KMS-11 (cell line): ENCODE data around the gene CRYBG2.

Experiments
- H2AFZ ChIP-seq: fragments of 200-600 bp; sonication (generic); 2 replicates; pipeline ENCODE4 v1.6.1; 2016; ENCODE audit warnings: antibody characterized with exemption, mixed run types, low read depth
- H3K27ac ChIP-seq: fragments of 200-600 bp; sonication (generic); 2 replicates; pipeline ENCODE4 v1.6.1; 2016; ENCODE audit warnings: mild to moderate bottlenecking, mixed run types
- H3K27me3 ChIP-seq: fragments of 200-600 bp; sonication (generic); 2 replicates; pipeline ENCODE4 v1.6.1; 2017; ENCODE audit warnings: mild to moderate bottlenecking, low read depth, mixed run types, moderate library complexity; ENCODE audit not compliant: insufficient read depth
- H3K36me3 ChIP-seq: fragments of 200-600 bp; sonication (generic); 2 replicates; pipeline ENCODE4 v1.6.1; 2017; ENCODE audit warnings: mild to moderate bottlenecking, mixed run types; ENCODE audit not compliant: insufficient read depth
- H3K4me1 ChIP-seq: fragments of 200-600 bp; sonication (generic); 2 replicates; pipeline ENCODE4 v1.6.1; 2016; ENCODE audit warnings: mild to moderate bottlenecking, low read depth, mixed run types; ENCODE audit not compliant: poor library complexity, severe bottlenecking
- H3K4me2 ChIP-seq: fragments of 200-600 bp; sonication (generic); 2 replicates; pipeline ENCODE4 v1.7.0; 2016; ENCODE audit warnings: mild to moderate bottlenecking, mixed run types
- H3K4me3 ChIP-seq: fragments of 200-600 bp; sonication (generic); IDR thresholded peaks from 2 replicates; pipeline ENCODE4 v1.6.1; 2017; ENCODE audit warnings: low read depth, low read length, mixed read lengths; ENCODE audit not compliant: insufficient read depth
- H3K79me2 ChIP-seq: fragments of 200-600 bp; sonication (generic); 2 replicates; pipeline ENCODE4 v1.6.1; 2016; ENCODE audit warnings: low read depth, mixed run types; ENCODE audit not compliant: insufficient read depth
- H3K9ac ChIP-seq: fragments of 200-600 bp; sonication (generic); 2 replicates; pipeline ENCODE4 v1.6.1; 2016; ENCODE audit warnings: mild to moderate bottlenecking, mixed run types
- H4K20me1 ChIP-seq: fragments of 200-600 bp; sonication (generic); 2 replicates; pipeline ENCODE4 v1.6.1; 2016; ENCODE audit warnings: mild to moderate bottlenecking, mixed run types; ENCODE audit not compliant: insufficient read depth
- TF ChIP-seq, protein P1 (sequence below): fragments of 200-600 bp; sonication (generic); conservative IDR thresholded peaks from 2 replicates; pipeline ENCODE4 v1.6.1; 2017; ENCODE audit warnings: low read depth, mild to moderate bottlenecking, antibody characterized with exemption, low read length, moderate library complexity, mixed read lengths

The CRYBG2 gene

DNA sequence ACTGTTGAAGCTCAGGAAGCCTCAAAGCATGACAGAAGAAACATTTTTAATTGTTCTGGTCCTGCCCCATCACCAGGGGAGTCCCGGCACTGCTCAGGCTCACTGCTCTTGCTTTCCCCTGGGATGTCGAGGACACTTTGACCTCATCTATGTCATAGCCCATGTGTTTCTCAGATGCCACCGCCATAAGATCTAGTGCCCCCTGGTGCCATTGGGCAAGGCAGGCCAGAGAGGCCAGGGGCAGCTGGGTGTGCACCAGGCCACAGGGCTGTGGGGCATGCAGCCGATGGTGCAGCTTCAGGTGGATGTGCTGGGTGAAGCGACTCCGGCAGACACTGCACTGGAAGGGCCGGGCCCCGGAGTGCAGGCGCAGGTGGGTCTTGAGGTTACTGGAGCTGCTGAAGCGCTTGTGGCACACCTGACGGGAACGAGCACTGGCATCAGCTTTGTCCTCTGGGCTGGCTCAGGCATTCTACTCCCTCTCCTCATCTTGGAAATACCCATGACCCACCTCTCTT is 7.7 kb upstream of the CRYBG2 start:
- Histone ChIP-seq H3K36me3 (no peaks in the 10 kb centered on the region), H3K4me1 (peaks cover 6% of the 10 kb centered on the region), H3K79me2 (no peaks in the 10 kb centered on the region), H2AFZ (no peak overlapping the region), H4K20me1 (no peaks in the 10 kb centered on the region), H3K4me2 (no peak overlapping the region), H3K4me3 (no peak overlapping the region), H3K9ac (no peak overlapping the region), H3K27me3 (peaks cover 18% of the 10 kb centered on the region; the same call in 1 of the 2 replicates), H3K27ac (no peak overlapping the region)
- TF ChIP-seq, protein P1, sequence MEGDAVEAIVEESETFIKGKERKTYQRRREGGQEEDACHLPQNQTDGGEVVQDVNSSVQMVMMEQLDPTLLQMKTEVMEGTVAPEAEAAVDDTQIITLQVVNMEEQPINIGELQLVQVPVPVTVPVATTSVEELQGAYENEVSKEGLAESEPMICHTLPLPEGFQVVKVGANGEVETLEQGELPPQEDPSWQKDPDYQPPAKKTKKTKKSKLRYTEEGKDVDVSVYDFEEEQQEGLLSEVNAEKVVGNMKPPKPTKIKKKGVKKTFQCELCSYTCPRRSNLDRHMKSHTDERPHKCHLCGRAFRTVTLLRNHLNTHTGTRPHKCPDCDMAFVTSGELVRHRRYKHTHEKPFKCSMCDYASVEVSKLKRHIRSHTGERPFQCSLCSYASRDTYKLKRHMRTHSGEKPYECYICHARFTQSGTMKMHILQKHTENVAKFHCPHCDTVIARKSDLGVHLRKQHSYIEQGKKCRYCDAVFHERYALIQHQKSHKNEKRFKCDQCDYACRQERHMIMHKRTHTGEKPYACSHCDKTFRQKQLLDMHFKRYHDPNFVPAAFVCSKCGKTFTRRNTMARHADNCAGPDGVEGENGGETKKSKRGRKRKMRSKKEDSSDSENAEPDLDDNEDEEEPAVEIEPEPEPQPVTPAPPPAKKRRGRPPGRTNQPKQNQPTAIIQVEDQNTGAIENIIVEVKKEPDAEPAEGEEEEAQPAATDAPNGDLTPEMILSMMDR, result no peak

- H4K20me1 ChIP-seq, result no peaks in the 10 kb centered on the region
- H3K27me3 ChIP-seq, result peaks cover 18% of the 10 kb centered on the region; the same call in 1 of the 2 replicates
- H3K4me2 ChIP-seq, result no peak overlapping the region
- H3K4me1 ChIP-seq, result peaks cover 6% of the 10 kb centered on the region
- TF ChIP-seq, protein P1, result no peak
- no peak overlapping the region for H2AFZ ChIP-seq
- H3K36me3 ChIP-seq, result no peaks in the 10 kb centered on the region
- H3K79me2 ChIP-seq, result no peaks in the 10 kb centered on the region
- no peak overlapping the region for H3K4me3 ChIP-seq
- H3K27ac ChIP-seq, result no peak overlapping the region
- H3K9ac ChIP-seq, result no peak overlapping the region
These were observed 7.1 kb upstream of the CRYBG2 start for GRCh38 chr1:26360807-26361604.

DNA sequence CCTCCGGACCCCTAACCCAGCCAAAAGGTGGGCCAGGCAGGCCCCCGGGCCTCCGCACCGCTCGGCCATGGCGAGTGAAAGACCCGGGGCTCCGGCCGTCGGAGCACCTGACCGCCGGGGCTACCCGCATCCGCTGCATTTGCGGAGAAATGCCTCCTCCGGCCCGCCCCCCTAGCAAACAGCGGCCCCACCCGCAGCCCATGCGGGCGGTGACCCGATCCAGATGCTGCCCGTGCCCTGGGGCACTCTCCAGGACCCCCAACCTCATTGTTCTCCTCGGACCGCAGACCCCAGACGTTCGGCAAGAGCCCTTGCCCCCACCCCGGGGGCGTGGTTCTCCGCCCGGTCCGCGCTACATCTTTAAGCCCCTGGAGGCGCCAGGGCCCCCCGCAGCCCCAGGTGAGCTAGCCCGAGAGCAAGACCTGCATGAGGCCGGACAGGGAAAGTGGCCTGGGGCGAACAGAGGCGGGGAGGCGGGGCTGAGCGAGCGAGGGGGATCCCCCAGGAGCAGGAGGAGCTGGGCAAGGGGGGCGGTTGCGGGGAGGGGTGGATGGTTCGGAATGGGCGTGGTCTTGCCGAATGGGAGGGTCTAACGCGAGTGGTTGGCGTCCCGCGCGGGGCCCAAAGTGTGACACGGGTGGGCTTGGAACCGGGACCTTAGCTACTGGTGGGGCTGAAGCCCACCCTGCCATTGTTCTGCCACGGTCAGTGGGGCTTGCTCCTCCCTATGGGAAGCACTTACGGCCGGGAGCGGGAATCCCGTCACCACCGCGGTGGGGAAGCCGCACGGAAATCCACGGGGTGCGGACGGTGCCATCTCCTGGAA is 6.3 kb upstream of the CRYBG2 start:
- H3K36me3 ChIP-seq, result no peaks in the 10 kb centered on the region
- no peak overlapping the region for H2AFZ ChIP-seq
- no peak overlapping the region for H3K27ac ChIP-seq
- H3K4me1 ChIP-seq, result peaks cover 6% of the 10 kb centered on the region
- no peak overlapping the region for H3K4me3 ChIP-seq
- H3K9ac ChIP-seq, result no peak overlapping the region
- H3K79me2 ChIP-seq, result no peaks in the 10 kb centered on the region
- no peaks in the 10 kb centered on the region for H4K20me1 ChIP-seq
- H3K27me3 ChIP-seq, result peaks cover 13% of the 10 kb centered on the region; the same call in 1 of the 2 replicates
- no peak overlapping the region for H3K4me2 ChIP-seq
- TF ChIP-seq, protein P1, result no peak

DNA sequence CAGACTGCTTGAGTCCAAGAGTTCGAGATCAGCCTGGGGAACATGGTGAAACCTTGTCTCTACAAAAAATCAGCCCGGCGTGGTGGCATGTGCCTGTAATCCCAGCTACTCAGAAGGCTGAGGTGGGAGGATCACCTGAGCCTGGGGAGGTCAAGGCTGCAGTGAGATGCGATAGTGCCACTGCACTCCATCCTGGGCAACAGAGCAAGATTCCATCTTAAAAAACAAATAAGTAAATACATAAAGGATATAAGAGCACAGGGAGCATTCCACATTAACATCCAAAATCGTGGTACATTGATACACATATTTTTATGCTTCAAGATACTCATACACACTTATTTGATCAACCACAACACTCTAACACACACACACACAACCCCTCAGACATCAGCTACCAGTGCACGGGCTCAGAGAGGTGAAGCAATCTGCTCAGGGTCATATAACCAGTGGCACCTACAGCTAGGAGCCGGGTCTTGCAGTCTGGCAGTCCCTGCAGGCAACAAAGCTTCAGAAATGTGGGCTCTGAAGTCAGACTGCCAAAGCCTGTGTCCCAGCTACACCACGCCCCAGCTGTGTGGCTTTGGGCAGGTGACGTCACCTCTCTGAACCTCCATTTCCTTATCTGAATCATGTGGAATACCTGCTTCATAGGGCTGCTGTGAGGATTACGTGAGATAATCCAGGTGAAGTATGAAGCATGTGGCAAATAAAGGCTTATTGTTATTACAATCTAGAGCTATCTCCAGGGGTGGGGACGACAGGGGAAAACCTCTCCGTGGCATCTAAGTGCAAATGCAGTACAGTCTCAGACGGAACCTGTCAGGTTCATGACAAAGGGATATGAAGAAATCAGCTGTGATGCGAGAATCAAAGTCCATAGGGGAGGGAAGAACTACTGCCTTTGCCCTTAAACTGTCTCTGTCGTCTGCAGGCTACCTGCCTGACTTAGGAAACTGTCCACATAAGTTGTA is 4.8 kb upstream of the CRYBG2 start:
- Histone ChIP-seq H4K20me1 (no peaks in the 10 kb centered on the region), H3K9ac (no peak overlapping the region), H3K79me2 (no peaks in the 10 kb centered on the region), H3K36me3 (no peaks in the 10 kb centered on the region), H3K27me3 (no peaks in the 10 kb centered on the region), H2AFZ (no peak overlapping the region), H3K4me3 (no peak overlapping the region), H3K27ac (no peak overlapping the region), H3K4me2 (no peak overlapping the region), H3K4me1 (peaks cover 2% of the 10 kb centered on the region)
- TF ChIP-seq, protein P1, result no peak
